NCI-H2107 treated with DMSO at 0.1 percent for 48 hours (cell line): ENCODE results near the gene DDR2.
"Not testable (repeated sequence)": the region's sequence is repeated elsewhere in the genome, so short reads cannot be mapped to it uniquely, and the experiment has no call there.

Experiments
- DNase-seq: peaks from one replicate; lab custom pipeline; 2025; ENCODE audit not compliant: unreplicated experiment; lab: John Stamatoyannopoulos, UW

The DDR2 gene

DNA sequence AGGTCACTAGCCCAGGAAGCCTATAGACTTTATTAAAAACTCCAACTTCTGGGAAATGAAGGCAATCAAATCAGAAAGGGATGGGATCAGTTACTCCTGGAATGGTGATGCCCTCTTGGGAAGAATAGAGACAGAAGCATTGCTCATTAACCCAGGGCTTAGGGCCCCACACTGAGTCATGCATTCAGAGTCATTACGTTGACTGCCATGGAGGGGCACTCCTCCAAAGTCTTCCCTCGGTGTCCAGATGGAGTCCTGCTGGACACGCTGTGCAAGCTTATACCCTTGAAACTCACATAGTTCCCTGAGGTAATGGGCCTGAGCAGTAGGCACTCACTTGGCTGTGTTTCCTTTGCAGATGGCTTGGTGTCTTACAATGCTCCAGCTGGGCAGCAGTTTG, 123.0 kb downstream of the DDR2 start:
- no peak for DNase-seq

DNA sequence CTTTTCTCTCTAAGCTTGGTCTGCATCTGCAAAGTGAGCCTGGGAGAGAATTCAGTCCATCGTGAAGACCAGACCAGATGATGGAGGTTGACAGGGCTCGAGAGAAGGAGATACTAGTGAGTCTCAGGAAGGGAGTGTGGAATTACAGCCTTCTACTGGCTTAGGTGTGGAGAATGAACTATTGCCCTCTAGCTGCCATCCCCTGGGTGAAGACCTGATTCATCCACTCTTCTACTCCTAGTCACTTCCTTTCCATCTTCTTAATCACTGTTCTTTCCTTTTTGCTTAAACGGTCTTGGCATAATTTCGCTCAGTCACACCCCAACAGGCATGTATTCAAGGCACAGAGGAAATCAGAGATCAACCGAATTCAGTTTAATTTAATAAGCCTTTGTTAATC, 124.3 kb downstream of the DDR2 start:
- DNase-seq: no peak

DNA sequence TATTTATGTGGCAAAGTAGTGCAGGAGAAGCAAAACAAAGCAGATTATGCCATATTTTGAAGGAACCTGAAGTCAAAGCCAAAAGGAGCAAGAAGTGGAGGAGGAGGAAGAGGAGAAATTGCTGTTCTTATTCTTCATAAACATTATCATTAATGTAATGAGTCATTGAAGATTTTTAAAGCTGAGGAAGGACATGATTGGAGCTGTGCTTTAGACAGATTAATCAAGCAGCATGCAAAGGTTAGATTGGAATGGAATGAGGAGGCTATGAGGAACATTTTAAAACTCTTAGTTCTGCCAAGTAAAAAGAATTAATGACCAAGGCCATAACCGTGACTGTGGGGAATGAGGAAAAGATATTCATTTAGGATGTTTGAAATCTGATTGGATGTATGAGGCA, 125.2 kb downstream of the DDR2 start:
- DNase-seq: no peak

DNA sequence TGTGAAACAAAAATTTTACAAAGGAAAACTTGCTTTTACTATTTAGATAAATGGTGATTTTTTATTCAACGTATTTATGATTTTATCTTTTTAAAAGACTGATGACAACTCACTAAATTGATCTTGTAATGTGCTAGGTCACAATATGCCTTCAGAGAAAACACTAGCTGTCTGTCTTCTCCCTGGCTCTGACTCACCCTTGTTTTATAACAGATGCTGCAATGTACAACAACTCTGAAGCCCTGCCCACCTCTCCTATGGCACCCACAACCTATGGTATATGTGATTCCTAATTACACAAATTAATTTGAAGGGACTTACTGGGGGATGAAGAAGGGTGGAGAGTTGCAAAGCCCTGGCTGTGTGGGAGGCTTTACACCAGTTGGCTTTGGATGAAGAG, 133.5 kb downstream of the DDR2 start:
- no peak for DNase-seq

DNA sequence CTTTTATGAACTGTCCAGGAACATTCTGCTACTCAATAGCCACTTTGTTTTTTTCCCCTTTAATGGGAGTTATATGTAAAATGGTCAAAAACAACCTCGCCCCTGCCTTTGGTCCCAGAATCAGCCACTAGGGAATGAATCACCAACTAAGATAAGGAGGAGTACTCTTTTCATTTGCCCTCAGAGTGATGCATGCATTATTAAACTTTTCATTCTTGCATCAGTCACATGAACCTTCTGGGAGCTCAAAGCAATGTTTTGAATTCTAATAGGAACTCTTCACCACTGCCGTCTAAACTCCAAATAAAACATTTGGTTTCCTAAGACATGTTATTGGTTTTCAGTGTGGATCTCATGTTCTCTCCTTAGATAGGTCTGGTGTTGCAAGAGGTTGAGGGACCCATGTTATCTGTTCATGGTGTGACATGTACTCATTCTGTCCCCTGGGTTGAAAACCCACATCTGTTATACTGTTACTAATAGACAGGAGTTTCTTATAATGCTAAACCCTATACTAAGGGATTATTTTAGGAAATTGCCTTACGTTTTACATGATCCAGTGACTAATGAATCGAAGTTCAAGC, 140.4 kb downstream of the DDR2 start:
- no peak for DNase-seq

DNA sequence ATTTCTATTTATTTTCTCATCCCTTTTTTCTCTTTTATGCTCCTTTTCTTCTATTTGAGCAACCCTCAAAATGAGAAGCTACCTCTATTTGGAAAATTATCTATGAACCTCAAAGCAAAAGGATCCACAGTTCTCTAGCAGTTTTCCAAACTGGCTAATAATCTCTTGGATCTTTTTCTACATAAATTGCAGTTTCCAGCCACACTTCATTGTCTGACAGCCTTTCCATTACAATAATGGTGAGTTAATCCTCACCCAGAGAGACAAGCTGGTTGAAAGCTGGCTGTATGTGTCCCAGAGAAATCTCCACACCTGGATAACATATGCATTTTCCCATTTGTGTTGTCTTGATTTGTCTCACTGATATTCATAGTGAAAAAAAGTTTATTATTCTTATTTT, 141.7 kb downstream of the DDR2 start:
- no peak for DNase-seq

DNA sequence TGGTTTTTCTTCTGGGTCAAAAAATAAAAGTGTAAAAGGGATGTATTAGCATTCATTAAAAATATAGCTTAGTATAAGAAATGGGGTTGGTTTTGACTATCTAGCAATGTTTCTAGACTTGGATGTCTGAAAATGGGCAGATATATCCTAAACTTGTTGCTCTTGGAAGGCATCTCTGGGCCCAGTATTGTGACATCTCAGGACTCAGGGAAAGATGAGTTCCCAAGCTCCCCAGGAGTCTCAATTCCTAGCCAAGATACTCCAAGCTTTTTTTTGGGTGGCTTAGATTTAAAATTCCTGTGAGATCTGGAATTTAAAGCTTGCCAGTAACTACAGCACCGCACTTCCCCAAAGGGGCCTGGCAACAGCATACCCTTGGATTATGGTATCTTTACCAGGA, 146.8 kb downstream of the DDR2 start:
- no peak for DNase-seq

DNA sequence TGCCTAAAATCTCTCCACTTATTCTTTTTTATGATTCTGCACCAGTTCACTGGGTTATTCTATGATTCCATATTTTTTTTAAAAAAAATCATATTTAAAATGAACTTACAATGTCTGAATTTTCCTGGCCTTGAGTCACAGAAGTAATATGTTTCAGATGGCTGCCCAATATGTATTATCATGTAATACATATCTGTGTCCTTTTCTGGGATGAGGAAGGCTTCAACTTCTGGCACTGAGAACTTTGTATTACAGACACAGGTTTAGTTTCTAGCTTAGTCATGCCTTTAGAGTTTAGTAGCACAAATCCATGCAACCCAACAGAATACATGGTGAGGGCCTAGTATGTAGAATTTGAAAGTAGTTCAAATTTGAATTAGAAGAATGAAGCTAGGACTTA, 150.4 kb downstream of the DDR2 start:
- DNase-seq: no peak

DNA sequence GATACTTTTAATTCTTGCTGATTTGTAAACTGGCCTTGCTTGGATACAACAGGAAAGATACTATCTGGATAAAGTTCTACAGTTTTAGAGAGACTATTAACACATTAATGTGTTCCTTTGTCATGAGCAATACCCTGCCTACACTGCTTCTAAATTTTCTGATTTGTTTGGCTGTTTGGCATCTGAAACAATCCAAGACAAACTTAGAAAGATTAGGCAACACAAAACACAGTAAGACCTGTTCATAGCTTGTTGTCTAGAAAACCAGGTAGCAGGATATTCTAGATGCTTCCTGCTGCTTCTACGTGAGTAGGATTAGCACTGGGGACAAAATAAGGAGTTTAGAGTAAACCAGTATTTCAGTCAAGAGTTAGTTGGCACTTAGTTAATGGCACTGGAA, 152.7 kb downstream of the DDR2 start:
- not testable (repeated sequence) for DNase-seq

DNA sequence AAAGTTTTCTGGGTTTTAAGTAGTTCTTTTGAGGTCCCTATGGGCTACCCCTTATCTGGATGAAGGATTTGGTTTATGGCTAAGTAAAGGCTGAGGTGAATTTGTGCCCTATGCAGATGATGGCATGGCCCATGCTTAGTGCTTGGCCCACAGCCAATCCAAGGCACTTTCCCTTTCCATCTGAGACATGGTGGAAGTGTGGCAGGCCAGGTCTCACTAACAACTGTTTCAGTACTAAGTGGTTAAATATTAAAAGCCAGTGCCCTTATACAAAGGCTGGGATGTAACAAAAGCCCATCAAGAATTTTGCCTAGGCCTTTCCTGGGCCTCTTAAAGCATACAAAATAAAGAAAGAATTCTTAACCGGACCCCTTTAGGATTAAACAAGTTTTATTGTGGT, 156.5 kb downstream of the DDR2 start:
- not testable (repeated sequence) for DNase-seq

DNA sequence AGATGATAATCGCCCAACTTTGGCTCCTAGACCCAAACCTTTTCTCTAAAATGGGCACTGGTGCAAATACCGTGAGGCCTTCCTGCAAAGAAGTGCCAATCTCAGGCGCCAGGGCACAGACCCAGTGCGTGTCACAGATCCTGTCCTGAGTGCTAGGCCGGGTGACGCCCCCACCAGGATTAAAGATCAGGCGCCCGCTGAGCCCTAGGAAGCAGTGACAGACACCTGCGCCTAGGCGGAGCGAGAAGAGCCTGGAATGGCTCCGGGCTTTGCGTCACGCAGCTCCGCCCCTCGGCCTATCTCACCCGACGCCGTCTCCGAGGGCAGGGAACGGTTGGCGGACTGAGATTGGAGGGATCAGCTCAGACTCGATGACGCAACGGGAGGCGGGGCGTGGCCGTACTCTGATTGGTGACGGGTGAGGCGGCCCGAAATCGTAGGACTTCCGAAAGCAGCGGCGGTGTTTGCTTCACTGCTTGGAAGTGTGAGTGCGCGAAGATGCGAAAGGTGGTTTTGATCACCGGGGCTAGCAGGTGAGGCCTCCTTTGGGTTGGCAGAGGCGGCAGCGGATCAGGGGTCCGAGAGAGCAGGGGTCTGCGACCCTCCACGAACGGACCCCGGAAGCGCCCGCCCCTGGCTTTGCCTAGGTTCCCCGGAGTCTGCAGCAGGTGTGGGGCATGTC, 158.2 kb downstream of the DDR2 start, which contains the start of gene HSD17B7:
Gene HSD17B7, plus strand, starts transcription at position 400 of the 682 bp plus-strand sequence. Its CDS starts 99 bp downstream, at position 499.
- peak; percentile 89 for DNase-seq

DNA sequence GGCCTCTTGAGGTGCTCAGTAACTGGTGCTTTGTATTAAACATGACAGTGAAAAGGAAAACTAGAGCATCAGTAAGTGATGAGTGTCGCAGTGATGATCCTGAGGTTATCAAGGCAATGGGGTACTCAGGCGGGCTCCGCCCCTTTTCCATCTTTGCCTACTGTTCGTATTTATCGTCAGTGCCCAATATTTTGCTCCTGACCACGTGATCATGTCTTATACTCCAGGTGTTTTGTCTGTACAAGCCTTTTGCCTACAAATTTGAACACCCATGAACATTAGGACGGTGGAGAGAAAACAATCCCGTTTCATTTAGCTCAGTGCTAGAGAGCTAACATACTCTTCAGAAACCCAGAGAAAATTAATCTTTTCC, 158.7 kb downstream of the DDR2 start:
- peak; percentile 36 for DNase-seq

DNA sequence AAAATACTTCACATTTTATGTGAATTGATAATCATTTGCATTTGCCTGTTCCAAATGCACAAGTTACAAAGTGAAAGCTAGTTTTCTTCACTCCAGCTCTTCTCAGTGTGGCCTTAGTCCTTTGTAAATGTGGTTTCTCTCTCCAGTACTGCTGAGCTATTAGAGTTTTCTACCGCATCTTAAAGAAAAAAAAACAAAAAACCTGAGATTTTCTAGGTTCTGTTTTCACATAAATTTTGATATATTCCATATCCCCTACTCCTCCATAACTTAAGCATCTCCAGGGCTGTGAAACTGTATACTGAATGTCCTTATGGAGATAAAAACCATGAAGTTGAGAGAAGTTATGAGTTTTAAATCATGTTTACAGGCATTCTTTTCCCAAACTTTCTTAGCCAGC, 162.0 kb downstream of the DDR2 start:
- not testable (repeated sequence) for DNase-seq

DNA sequence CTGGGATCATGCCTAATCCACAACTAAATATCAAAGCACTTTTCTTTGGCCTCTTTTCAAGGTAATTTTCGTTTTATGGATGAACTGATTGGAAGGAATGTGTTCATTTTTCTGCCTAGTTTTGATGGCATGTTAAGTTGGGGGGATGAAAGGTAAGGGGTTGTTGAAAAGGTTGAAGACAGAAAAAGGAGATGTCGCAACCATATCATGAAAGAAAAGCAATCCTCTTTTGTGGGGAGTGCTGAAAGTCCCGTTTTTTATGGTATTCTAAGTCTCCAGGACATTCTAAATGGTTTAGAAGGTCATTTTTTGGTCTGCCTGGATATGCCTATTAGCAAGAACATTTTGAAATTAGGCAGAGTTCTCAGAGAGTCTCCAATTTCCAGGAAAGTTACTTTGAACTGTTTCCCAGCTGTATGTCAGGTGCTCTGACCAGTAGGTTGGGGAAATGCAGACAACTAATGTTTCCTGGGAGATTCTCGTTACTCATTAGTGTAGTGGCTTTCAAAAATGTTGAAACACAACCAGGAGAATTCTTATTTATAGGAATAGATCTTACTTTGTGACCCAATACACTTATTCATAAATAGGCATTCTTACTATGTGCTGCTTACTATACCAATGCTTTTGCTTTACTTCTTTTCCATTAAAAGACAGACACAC, 164.5 kb downstream of the DDR2 start:
- DNase-seq: not testable (repeated sequence)

DNA sequence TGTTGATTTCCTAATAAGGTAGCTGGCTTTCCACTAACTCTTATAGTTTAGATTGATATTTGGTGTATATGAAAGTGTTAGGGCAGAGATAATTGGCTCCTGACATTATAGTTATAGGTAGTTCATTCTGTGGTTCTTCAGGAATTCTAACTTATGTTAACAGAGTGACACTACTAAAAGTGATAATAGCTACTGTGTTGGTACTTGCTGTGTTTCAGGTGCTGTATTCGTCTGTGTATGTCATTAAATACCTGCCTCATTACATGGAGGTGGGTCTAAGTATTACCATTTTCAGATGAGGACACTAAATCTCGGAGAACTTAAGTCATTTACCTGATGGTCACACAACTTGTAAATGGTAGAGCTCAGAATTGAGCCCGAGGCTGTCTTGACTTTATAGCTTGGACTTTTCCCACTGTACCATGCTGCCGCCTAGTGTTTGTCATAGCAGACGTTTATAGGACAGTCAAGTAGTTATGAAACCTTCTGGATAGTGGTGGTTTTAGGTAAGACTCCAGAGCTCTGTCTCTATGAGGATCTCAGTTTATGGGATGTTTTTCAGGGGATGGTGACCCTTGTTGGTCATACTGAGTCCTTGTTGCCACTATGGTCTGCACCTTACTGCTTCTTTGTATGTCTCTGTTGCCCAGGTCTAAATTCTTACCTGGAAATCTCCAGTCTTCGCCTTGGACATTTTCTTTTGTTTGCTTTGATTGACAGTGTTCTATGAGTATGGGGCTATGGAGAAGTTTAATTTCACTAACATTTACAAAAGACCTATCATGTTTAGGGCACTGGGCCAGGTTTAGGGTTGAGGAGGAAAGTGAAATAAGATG, 167.9 kb downstream of the DDR2 start:
- DNase-seq: peak; percentile 52

DNA sequence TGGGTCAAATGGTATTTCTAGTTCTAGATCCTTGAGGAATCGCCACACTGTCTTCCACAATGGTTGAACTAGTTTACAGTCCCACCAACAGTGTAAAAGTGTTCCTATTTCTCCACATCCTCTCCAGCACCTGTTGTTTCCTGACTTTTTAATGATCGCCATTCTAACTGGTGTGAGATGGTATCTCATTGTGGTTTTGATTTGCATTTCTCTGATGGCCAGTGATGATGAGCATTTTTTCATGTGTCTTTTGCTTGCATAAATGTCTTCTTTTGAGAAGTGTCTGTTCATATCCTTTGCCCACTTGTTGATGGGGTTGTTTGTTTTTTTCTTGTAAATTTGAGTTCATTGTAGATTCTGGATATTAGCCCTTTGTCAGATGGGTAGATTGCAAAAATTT, 175.2 kb downstream of the DDR2 start:
- not testable (repeated sequence) for DNase-seq

DNA sequence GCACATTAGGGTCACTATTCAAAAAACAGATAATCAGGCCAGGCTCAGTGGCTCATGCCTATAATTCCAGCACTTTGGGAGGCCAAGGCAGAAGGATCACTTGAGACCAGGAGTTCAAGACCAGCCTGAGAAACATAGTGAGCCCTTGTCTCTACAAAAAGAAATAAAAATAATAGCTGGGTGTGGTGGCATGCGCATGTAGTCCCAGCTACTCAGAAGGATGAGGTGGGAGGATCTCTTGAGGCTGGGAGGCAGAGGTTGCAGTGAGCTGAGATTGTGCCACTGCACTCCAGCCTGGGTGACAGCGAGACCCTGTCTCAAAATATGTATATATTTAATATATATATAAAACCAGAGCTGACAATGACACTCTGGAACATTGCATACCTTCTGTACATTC, 180.1 kb downstream of the DDR2 start:
- not testable (repeated sequence) for DNase-seq

DNA sequence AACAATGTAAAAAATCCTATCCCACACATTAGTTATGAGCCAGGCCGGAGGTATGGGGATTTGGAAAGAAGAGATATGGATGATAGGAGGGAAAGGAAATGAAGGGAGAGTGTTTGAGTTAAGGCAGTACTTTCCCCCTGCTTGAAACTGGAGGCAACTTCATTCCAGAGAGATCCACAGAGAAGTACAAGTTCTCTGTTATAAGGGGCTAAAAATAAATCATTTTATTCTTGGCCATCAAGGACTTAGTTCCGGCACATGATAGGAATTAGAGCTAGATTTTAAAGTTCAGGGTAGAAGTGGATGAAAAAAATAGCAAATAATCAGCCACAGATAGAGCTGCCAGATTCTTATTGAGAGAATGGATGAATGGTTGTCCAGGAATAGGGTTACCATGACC, 185.9 kb downstream of the DDR2 start:
- not testable (repeated sequence) for DNase-seq

DNA sequence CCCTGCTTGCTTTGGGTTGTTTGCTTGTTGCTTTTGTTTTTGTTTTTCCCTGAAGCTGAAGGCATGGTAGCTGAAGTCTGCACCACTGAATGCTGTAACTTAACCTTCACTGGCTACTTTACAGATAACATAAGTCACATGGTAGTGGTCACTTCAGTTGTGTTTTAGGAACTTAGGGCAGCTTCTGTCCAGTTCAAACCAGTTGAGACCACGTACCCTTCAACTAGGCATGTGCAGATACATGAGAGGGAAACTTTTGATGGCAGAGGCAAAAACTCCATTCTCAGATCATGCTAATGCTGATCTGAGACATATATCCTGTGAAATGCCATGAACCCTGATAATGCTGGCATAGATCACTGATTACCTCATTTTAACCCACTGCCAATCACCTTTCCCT, 186.4 kb downstream of the DDR2 start:
- not testable (repeated sequence) for DNase-seq

DNA sequence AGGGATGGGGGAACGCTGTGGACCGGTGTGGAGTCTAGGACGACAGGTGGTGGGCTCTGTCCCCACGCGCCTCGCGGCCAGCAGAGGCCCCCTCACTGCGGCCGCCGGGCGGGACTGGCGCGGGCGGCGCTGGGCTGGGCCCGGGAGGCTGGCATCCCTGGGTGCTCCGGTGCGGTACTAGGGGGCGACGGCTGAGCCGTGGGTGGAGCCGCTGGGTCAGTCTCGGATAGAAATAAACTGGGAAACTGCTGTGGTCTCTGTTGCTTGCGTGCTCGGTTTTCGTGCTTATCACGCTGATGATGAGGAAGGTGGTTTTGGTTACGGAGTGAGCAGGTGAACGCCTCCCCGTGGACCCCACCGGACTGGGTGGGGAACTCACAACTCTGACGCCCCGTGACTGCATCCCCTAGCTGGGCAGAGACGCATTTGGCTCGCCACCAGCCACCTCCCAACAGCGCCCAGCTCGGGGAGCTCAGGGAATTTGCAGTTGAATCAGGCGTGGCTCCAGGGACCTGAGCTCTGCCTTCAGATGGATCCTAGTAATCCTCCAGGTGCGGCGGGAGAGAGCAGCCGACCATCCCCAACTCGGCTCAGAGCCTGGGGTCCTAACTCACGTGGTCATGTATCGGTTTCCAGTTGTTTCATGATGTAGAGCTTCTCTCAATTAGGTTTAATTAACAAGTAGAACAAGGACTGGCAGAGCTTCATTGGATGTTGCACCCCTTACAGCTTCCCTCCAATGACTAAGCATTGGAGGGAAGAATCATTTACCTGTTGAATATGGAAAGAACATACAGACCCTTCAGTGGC, 190.3 kb downstream of the DDR2 start:
- DNase-seq: peak; percentile 69

DNA sequence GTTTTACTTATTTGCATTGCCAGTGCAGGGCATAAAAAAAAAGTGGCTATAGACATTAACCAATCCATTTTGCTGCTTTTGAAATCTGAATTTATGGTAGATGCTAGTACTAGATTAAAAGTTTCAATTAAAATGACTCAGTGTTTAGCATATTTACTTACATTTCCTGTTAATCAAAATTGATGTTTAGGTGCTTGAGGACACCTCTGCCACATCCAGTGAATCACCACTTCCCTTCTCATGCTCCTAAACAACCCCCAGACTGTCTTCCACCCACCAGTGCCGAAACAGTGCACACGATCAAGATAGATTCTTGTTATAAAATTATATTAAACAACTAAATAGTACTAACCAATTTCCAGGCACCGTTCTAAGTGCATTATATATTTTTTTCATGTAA, 191.0 kb downstream of the DDR2 start:
- no peak for DNase-seq
